Fibroblast of pulmonary artery (primary cell): ENCODE measurements around the gene LIPE.

Experiments used
- DNase-seq: peaks from one replicate; pipeline ENCODE4 v3.0.0-alpha.2; 2010; ENCODE audit warnings: low read depth
- H3K4me3 ChIP-seq: replicated peaks from 2 replicates; pipeline ENCODE4 v1.5.1; 2011; ENCODE audit warnings: low read depth, mild to moderate bottlenecking, control low read depth, low read length, moderate library complexity
- TF ChIP-seq, protein P1 (sequence below): IDR thresholded peaks from 2 replicates; pipeline ENCODE4 v1.5.1; 2011; ENCODE audit warnings: mild to moderate bottlenecking, control low read depth, low read length, inconsistent platforms; ENCODE audit errors: missing control alignments

The LIPE gene

DNA sequence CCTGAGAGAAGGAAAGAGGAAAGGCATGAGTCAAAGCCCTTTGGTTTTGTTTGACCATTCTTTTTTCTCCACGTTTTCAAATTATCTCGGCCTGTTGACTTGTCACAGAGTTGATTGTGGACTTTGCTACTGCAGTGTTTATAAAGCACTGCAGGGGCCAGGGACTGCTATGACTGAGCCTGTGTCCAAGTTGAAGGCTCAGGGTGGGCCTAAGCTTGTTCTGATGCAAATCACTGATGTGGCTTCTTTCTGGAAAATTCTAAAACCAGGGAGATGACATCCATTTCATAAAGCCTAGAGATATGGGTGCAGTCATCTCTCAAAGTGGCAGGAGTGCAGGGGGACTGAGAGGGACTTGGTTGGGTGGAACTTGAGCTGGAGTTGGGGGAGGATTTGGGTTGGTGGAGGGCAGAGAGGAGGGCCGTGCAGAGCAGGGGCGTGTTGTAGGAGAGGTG lies 16.8 kb upstream of the LIPE start:
- TF ChIP-seq, protein P1, sequence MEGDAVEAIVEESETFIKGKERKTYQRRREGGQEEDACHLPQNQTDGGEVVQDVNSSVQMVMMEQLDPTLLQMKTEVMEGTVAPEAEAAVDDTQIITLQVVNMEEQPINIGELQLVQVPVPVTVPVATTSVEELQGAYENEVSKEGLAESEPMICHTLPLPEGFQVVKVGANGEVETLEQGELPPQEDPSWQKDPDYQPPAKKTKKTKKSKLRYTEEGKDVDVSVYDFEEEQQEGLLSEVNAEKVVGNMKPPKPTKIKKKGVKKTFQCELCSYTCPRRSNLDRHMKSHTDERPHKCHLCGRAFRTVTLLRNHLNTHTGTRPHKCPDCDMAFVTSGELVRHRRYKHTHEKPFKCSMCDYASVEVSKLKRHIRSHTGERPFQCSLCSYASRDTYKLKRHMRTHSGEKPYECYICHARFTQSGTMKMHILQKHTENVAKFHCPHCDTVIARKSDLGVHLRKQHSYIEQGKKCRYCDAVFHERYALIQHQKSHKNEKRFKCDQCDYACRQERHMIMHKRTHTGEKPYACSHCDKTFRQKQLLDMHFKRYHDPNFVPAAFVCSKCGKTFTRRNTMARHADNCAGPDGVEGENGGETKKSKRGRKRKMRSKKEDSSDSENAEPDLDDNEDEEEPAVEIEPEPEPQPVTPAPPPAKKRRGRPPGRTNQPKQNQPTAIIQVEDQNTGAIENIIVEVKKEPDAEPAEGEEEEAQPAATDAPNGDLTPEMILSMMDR = no peak
- no peak for DNase-seq
- H3K4me3 ChIP-seq = no peak overlapping the region

DNA sequence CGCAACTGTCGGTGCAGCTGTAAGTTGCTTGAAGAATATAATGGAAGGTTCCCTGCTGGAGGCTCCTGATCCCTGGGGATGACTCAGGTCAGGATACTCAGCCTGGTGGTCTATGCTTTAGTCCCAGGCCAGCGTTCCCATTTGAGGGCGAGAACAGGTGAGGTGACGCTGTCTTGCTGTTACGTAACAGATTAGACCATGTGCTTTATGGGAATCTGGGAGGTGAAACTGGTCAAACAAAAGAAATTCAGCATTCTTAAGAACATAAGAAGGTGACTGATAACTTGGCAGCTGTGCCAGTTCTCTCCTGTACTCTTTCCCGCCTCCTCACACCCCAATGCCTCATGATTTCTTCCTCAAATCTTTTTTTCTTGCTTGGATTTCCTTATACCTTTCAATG lies 15.6 kb upstream of the LIPE start, which contains the start of gene CXCL17:
CXCL17 (minus strand) TSS at position 114 of the 400 bp plus-strand sequence. CDS start 114 bp downstream, outside the sequence.
- TF ChIP-seq, protein P1 = no peak
- H3K4me3 ChIP-seq = no peak within 1 kb of the TSS
- no peak for DNase-seq

DNA sequence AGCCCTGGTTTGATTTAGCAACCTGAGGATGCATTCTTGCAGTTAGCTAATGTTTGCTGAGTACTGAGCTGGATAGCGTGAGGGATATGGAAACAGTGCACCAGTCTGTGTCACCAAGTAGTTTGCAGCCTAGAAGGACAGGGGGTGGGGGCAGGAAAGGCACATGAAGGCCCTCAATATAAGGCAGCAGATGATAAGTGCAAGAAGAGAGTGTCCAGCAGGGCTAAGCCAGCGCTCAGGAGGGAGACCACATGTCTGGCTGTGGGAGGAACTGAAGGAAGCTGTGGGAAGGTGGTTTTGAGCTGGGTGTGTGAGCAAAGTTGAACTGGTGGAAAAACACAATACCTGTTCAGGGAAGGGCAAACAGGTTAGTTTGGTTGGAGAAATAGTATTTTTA lies 13.9 kb upstream of the LIPE start:
- no peak for DNase-seq
- TF ChIP-seq, protein P1 = no peak
- no peak overlapping the region for H3K4me3 ChIP-seq

DNA sequence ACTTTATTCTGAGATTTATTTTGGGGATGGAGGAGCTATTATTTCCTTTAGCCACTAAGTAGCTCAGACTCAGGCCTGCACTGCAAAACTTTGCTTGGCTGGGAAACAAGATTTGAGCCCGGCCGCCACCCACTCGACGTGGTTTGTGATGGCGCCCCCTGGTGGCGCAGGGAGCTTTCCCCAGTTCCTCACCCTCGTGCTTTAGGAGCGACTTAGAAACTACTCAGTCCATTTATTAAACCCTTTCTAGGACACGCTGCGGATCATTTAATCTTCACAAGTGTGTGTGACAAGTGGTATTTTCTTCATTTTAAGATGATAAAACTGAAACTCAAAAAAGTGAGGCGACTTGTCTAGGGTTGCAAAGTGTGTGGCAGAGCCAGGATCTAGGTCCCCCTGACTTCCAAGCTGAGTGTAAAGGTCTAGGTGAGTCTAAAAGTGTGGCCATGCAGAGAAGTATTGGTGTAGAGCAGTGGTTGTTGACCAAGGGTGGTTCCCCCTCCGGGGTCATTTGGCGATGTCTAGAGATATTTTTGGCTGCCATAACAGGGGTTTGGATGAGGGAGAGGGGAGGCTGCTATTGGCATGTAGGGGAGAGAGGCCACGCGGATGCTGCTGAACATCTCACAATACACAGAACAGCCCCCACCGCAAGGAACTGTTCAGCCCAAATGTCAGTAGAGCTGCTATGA lies 13.3 kb upstream of the LIPE start:
- DNase-seq = peak; percentile 81

DNA sequence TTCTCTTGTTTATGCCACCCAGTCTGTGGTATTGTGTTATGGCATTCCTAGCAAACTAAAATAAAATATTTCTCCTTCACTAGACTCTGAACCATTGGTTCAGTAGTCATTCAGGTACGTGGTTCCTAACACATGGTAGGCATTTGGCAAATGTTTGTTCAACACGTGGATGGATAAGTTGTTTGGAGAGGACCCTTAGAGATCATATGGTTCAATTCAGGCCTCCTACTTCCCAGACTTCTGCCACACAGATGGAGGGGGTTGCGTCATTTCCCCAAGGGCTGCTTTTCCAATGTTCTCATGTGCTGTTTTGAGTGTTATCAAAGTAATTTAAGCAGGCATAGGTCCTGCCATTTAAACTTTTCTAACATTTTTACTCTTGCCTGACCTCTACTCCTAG lies 8.8 kb upstream of the LIPE start:
- H3K4me3 ChIP-seq = no peak overlapping the region
- no peak for DNase-seq
- TF ChIP-seq, protein P1 = no peak

More for the DNA sequence above, 13.3 kb upstream of the LIPE start:
- H3K4me3 ChIP-seq = no peak overlapping the region
- TF ChIP-seq, protein P1 = peak; percentile 90

DNA sequence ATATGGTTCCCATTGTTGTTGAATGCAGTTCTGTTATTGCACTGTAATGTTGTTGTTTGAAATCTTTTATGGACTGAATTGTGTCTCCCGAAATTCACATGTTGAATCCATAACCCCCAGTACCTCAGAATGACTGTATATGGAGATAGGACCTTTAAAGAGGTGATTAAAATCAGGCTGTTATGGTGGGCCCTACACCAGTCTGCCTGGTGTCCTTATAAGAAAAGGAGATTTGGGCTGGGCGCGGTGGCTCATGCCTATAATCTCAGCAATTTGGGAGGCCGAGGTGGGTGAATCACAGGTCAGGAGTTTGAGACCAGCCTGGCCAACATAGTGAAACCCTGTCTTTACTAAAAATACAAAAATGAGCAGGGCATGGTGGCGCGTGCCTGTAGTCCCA lies 8.1 kb upstream of the LIPE start:
- no peak for DNase-seq
- H3K4me3 ChIP-seq = no peak overlapping the region
- TF ChIP-seq, protein P1 = no peak
